ENCODE measurements around the gene CIAO2B.
"Not testable (repeated sequence)": the region's sequence is repeated elsewhere in the genome, so short reads cannot be mapped to it uniquely, and the experiment has no call there.

Gene CIAO2B

GRCh38 chr16:66901626-66902025 is 32.6 kb downstream of the CIAO2B start:
- no peak for DNase-seq (ENCODE audit: low spot score)
- H3K27ac ChIP-seq = peak overlapping the region; percentile 60
- ChIA-PET POLR2A (ENCODE audit: low non-redundant PET) (no interaction called here), CTCF (no interaction called here)
- no peak for TF ChIP-seq CTCF (conservative IDR thresholded peaks at IDR 0.05; ENCODE audit: low read depth)

GRCh38 chr16:66900721-66901441 is 33.3 kb downstream of the CIAO2B start:
- peak overlapping the region; percentile 60 for H3K27ac ChIP-seq
- CTCF ChIA-PET = interaction anchor here (1.0 kb wide), 1 partner anchor 9 kb away, joined by 4 read pairs; no protein-coding TSS in a partner anchor
- TF ChIP-seq CTCF (conservative IDR thresholded peaks at IDR 0.05; ENCODE audit: low read depth) = no peak
- POLR2A ChIA-PET (ENCODE audit: low non-redundant PET) = no interaction called here
- DNase-seq (ENCODE audit: low spot score) = no peak

- CTCF ChIA-PET = interaction anchor here (0.6 to 1.0 kb wide), 2 partner anchors 10 kb away, joined by 3 to 4 read pairs; no protein-coding TSS in a partner anchor
- POLR2A ChIA-PET (ENCODE audit: low non-redundant PET) = no interaction called here
- DNase-seq (ENCODE audit: low spot score) = peak; percentile 78
- no peak for TF ChIP-seq CTCF (conservative IDR thresholded peaks at IDR 0.05; ENCODE audit: low read depth)
- peak overlapping the region; percentile 60 for H3K27ac ChIP-seq
Measured at GRCh38 chr16:66899945-66900710, 34.1 kb downstream of the CIAO2B start.

GRCh38 chr16:66899310-66899944 is 34.8 kb downstream of the CIAO2B start:
- CTCF ChIA-PET = interaction anchor here (0.6 to 1.5 kb wide), 2 partner anchors 11 kb away, joined by 3 to 4 read pairs; no protein-coding TSS in a partner anchor
- POLR2A ChIA-PET (ENCODE audit: low non-redundant PET) = no interaction called here
- TF ChIP-seq CTCF (conservative IDR thresholded peaks at IDR 0.05; ENCODE audit: low read depth) = no peak
- DNase-seq (ENCODE audit: low spot score) = no peak
- peak overlapping the region; percentile 60 for H3K27ac ChIP-seq

- H3K27ac ChIP-seq = no peak overlapping the region; the same call in 1 of the 2 replicates
- no peak for DNase-seq (ENCODE audit: low spot score)
- ChIA-PET CTCF (interaction anchor here (1.5 kb wide), 1 partner anchor 11 kb away, joined by 4 read pairs; no protein-coding TSS in a partner anchor), POLR2A (ENCODE audit: low non-redundant PET) (no interaction called here)
- TF ChIP-seq CTCF (conservative IDR thresholded peaks at IDR 0.05; ENCODE audit: low read depth) = no peak
Measured at GRCh38 chr16:66898933-66899309, 35.3 kb downstream of the CIAO2B start.

- DNase-seq (ENCODE audit: low spot score) = no peak
- no peak for TF ChIP-seq CTCF (conservative IDR thresholded peaks at IDR 0.05; ENCODE audit: low read depth)
- H3K27ac ChIP-seq = peak overlapping the region; percentile 13; the same call in 1 of the 2 replicates
- CTCF ChIA-PET = interaction anchor here (1.5 kb wide), 1 partner anchor 12 kb away, joined by 4 read pairs; no protein-coding TSS in a partner anchor
- POLR2A ChIA-PET (ENCODE audit: low non-redundant PET) = no interaction called here
Measured at GRCh38 chr16:66898207-66898606, 36.0 kb downstream of the CIAO2B start.

GRCh38 chr16:66896682-66897081 is 37.5 kb downstream of the CIAO2B start:
- DNase-seq (ENCODE audit: low spot score); POLR2A ChIA-PET (ENCODE audit: low non-redundant PET): not testable (repeated sequence)
- CTCF ChIA-PET = interaction anchor here (0.6 to 1.2 kb wide), 2 partner anchors 17 to 259 kb away, joined by 3 read pairs; no protein-coding TSS in a partner anchor
- H3K27ac ChIP-seq = peak overlapping the region; percentile 70

Data from RWPE1 (cell line).